Left cardiac atrium (tissue), 4 donors: ENCODE results near the gene CSNK1D. TPM values are rescaled to one million over a fixed set of nuclear protein-coding genes. Genes with fewer than 3 reads are reported as not detected.
"Not testable (repeated sequence)": the region's sequence is repeated elsewhere in the genome, so short reads cannot be mapped to it uniquely, and the experiment has no call there.

Source experiments
- ATAC-seq, 2 donors: fragments of 200-7000 bp; cut with Tn5 transposase; one replicate each; pipeline ENCODE4 v1.9.1; 2020; ENCODE audit warnings: mild to moderate bottlenecking in 2 of 2, moderate library complexity in 2 of 2
- DNase-seq: peaks from one replicate; pipeline ENCODE4 v3.0.0-alpha.2; 2020
- intact Hi-C, 2 donors: fragments of 100-400 bp; cut with DNase I; formaldehyde crosslinking; loops; one replicate each; pipeline versions ENCODE4 v1.14.1 to v1.15.1; 2022 to 2023
- total RNA-seq, 2 donors: library from RNA; stranded (reverse); fragmentation: NEBNext Ultra II Directional; extraction: Animal tissue kit (Norgen Biotek cat#: 25700); gene quantifications; one replicate each; pipeline ENCODE4 v1.2.1, GENCODE V29; 2021
- donor health status: DM: no; HTN: yes; CAD: no.
- donor health status: DM: no; HTN: yes; CAD: no; lungs with severe emphysema.
- donor health status: DM: yes; HTN: yes; CAD: no.
- donor health status: Dilated cardiomyopathy.

CSNK1D gene
- total RNA-seq, 2 donors from 2014 or later = 63.6 to 88.2 TPM

GRCh38 chr17:82213251-82214011 is 60.1 kb downstream of the CSNK1D start:
- intact Hi-C loops = no loop called here
- DNase-seq (no peak), ATAC-seq (peak; percentile 61 to 67)

- peak; percentile 85 to 92 for ATAC-seq
- intact Hi-C loops = no loop called here
- peak; percentile 86 for DNase-seq
These were observed 60.9 kb downstream of the CSNK1D start, which contains the start of gene CCDC57 for GRCh38 chr17:82212331-82213250. TSS of gene CCDC57 (minus strand) at chr17:82212842. CDS start at chr17:82201944, 10,898 bp downstream.

DNA sequence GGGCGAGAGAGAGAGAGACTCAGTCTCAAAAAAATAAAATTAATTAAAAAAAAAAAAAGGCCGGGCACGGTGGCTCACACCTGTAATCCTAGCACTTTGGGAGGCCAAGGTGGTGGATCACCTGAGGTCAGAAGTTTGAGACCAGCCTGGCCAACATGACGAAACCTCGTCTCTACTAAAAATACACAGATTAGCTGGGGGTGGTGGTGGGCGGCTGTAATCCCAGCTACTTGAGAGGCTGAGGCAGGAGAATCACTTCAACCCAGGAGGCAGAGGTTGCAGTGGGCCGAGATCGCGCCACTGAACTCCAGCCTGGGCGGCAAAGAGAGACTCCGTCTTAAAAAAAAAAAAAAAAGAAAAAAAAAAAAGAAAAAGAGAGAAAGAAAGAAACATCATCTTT is 62.8 kb downstream of the CSNK1D start:
- ATAC-seq, intact Hi-C loops, DNase-seq: not testable (repeated sequence)

DNA sequence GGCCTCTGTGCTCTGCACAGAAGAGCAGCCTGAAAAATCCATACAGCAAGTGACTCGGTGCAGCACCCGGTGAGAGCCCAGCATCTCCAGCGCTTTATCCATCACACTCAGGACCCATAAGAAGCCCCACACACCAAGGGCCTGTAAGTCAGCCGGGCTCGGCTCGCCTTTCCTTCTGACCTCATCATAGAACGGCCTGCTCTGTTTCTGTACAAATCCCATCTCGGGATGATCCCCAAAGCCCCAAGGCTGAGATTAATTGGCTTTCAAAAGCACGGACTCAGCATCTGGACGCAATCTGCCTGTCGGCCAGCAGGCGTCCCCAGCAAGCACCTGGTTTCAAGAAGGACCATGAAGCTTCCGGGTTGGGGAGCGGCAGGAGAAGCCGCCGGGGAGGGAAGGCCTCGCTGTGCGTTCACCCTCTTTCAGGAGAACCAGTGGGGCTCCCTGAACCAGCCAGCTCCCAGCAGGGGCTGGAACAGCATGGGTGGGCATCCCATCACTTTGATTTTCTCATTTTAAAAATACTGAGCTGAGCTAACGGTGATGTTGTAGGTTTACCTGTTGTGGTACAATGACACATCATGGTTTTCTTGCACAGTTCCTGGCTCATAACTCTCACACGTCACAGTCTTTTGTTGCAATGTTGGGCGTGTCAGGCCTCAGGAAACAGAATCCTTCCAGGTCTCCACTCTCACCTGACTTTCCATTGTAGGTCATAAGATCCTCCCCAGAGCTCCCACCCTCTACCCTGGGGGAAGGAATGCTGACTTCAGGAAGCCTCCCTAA is 67.6 kb downstream of the CSNK1D start:
- peak; percentile 88 for DNase-seq
- peak; percentile 83 for ATAC-seq
- intact Hi-C loops = loop anchor here (2.0 to 5.0 kb wide), 2 partner anchors 115 to 116 kb away; no protein-coding TSS in a partner anchor

DNA sequence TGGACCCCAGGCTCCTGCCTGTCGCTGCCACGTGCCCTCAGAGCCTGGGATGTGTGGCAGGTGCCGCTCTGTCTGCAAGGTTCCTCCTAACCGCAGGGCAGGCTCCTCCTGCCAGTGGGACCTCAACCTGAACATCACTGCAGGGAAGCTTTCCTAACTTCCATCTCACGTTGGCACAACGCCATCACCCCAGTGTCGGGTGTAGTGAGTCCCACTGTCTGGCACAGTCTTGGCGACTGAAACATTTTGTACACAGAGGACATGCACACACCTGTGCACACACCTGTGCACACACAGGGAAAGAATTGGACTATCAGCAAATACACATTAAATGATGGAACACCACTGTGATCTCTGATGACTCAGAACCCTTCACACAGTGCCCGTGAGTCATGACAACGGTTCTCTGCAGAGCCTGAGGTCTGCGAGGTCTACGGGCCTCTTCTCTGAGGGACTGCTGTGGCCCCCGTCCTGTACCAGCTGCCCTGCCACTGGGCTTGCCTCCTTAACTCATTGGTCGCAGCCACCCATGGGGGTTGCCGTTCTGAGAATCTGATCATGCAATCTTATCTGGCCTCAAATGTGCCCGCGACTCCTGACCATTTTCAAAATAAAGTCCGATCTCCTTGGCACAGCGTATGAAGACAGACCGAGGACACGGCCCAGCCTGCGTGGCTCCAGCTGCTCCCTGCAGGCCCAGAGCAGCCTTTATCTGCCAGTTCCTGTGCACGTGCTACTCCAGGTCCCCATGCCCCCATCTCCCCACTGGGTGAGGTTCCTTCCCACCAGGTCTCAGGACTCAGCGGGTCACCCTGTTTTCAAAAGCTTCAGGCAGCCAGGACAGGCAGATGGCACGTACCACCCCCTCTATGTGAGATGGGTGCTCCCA is 68.4 kb downstream of the CSNK1D start:
- peak; percentile 24 to 48 for ATAC-seq
- DNase-seq = no peak
- intact Hi-C loops = loop anchor here in 1 of 2 donors (5.0 kb wide), 1 partner anchor 117 kb away; no protein-coding TSS in a partner anchor

DNA sequence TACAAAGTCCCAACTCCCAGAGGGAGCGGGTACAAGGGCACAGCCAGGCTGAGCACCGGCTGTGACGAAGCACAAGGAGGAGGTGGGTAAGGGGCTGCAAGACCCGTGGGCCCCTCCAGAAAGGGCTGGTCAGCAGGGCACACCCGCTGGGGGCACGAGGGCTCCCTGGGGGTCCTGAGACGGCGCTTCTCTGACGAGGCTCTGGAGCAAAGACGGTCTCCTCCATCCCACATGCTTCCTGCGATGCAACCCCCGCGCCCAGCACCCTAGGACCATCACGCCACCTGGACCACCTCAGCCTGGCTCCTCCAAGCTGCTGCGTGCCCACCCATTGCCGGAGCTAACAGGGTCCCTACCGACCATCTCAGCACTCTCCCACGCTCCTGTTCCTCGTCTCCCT is 69.6 kb downstream of the CSNK1D start:
- DNase-seq = no peak
- ATAC-seq = no peak
- intact Hi-C loops = no loop called here

DNA sequence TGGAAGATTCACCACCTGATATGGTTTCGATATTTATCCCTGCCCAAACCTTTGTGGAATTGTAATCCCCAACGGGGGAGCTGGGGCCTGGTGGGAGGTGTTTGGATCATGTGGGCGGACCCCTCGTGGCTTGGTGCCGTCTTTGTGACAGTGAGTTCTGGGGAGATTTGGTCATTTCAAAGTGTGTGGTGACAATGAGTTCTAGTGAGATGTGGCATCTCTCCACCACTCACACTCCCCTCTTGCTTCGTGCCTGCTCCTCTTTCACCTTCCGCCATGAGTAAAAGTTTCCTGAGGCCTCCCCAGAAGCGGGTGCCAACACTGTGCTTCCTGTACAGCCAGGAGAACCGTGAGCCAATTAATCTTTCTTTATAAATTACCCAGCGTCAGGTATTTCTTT is 70.5 kb downstream of the CSNK1D start:
- intact Hi-C loops = no loop called here
- no peak for ATAC-seq
- DNase-seq = no peak

DNA sequence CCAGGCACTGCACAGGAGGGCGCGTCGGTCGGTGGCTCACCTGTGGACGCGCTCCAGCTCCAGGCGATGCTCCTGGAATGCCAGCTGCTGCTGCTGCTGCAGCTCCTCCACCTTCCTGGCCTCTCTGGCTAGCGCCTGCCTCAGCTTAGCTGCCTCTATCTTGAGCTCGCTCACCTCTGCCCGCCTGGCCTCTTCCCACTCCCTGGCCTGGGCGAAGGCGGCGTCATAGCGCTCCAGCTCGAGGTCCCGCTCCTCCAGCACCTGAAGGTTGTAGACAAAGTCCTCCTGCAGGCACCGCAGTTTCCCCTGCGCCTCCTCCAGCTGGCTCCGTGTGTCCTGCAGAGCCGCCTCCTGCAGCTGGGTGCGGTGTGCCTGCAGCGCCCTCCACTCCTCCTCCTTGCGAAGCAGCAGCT is 72.0 kb downstream of the CSNK1D start:
- no peak for DNase-seq
- ATAC-seq = no peak
- intact Hi-C loops = no loop called here

DNA sequence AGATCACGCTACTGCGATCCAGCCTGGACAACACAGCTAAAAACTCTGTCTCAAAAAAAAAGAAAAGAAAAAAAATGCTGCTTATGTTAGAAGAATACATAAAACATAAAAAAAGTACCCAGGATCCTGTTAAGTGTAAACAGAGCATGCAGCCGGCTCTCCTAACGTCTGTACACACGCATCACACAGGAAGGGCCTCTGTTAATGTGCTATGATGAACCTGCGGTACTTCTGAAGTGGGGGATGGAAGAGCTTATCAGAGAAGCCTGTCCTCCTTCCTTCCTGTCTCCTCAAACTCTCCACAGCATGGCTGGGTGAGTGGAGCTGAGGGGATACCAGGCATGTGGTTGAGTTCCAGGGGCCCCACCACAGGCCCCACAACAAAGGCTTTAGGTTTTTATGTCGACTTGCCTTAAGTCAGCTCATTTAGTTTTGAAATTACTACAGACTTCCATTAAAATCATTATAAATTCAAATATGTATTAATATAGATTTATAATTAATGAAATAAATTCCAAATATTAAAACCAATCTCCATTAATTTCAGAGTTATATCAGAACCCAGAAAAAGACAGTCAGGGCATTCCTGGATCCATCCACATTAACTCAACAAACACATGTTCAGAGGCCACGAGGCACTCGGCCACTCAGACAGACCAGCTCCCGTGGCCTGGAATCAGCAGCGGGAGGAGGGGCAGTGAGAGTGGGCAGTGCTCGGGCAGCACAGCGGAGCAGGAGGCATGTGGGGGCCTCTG is 72.6 kb downstream of the CSNK1D start:
- DNase-seq = no peak
- intact Hi-C loops = no loop called here
- no peak for ATAC-seq

DNA sequence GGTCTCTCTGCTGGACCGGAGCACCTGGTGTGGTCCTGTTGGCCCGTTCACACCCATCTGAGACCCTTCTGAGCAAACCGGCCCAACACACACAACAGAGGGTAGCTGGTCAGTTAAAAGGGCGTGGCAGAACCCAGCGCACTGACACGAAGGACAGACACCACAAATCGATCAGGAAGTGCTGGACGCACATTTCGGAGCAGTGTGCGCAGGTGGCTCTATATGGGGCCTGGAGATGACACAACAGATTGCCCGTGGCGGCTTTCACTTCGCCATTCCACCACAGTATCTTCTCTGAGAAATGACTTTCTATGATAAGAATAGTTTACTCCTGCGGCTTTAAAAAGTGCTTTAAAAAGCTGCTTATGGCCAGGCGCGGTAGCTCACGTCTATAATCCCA is 73.4 kb downstream of the CSNK1D start:
- intact Hi-C loops = no loop called here
- ATAC-seq = no peak
- DNase-seq = no peak

DNA sequence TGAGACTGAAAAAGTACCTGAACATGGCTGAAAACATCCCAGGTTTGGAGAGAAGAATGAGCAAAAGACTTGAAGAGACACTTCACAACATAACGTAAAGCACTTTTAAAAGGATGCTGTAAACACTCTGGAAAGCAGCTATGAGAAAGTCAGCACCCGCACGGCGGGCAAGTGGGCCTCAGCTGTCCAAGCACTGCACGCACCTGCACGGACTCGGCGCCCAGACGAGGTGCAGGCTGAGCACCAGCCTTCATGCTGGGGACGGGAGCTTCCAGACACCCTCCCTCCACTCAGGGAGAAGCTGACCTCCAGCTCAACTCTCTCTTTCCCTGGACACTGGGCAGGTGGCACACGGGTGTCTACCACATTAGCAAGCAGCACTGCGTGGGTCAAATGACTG is 74.0 kb downstream of the CSNK1D start:
- ATAC-seq = no peak
- intact Hi-C loops = no loop called here
- no peak for DNase-seq

DNA sequence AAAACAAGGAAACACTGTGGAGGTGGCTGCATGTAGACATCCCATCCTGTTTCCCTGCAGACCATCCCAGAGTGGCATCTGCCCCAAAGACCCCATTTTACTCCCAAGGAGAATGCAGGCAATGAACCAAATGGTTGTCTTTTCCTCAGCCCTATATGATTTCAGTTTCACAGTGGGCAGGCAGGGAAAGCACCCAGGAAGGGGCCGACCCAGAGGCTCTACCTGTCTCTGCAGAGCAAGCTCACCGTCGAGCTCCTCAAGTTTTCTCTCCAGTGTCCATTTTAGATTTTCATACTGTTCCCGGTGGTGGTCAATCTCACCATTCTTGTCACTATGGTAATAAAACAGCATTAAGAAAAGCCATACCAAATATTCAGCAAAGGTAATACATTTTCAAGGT is 75.4 kb downstream of the CSNK1D start:
- intact Hi-C loops = no loop called here
- no peak for DNase-seq
- no peak for ATAC-seq

- ATAC-seq = peak; percentile 37 to 82
These were observed 77.5 kb downstream of the CSNK1D start for GRCh38 chr17:82195675-82196672.

DNA sequence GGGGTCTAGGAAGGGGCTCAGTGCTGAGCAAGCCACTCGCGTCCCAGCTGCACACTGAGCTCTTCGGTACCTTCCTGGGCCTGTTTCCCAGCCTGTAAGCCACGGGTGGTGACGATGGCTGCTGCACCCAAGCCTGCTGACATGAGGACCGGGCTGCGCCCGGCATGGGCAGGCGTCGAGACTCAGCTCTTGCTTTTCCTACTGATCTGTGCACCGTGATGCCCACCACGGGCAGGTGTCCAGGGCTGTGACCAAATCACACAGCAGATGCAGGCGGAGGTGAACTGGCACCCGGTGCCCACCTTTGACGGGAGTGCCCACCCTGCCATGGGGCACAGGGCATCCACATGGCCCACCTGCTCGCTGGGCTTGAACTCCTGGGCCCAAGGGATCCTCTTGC is 78.7 kb downstream of the CSNK1D start:
- no peak for ATAC-seq
- intact Hi-C loops = no loop called here
- DNase-seq = no peak

More at GRCh38 chr17:82195675-82196672, 77.5 kb downstream of the CSNK1D start:
- intact Hi-C loops = no loop called here
- no peak for DNase-seq

GRCh38 chr17:82193520-82194220 is 79.8 kb downstream of the CSNK1D start:
- ATAC-seq = peak in 1 of 2 donors; percentile 40
- intact Hi-C loops = no loop called here
- DNase-seq = no peak

DNA sequence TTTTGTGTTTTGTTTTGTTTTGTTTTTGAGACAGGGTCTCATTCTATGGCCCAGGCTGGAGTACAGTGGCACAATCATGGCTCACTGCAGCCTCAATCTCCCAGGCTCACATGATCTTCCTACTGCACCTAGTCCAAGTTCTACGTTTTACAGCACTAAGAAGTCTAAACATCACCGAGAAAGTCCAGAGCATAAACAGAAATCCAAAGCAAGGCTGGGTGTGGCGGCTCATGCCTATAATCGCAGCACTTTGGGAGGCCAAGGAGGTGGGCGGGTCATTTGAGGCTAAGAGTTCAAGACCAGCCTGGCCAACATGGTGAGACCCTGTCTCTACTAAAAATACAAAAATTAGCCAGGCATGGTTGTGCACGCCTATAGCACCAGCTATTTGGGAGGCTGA is 80.5 kb downstream of the CSNK1D start:
- DNase-seq, ATAC-seq, intact Hi-C loops: not testable (repeated sequence)
